Spinal cord (tissue), 10 donors: ENCODE measurements around the gene EZR. TPM values are rescaled to one million over a fixed set of nuclear protein-coding genes. Genes with fewer than 3 reads are reported as not detected.

Experiments used
- DNase-seq, 6 donors: peaks; one replicate each; pipeline versions ENCODE4 v3.0.0 to v3.0.0-alpha.2; 2013 to 2015; ENCODE audit warnings: low spot score in 6 of 6, low read depth in 4 of 6
- H3K27ac ChIP-seq: one replicate; pipeline ENCODE4 v1.5.1; 2013; ENCODE audit warnings: low read depth, low read length, control low read depth
- H3K27me3 ChIP-seq: one replicate; pipeline ENCODE4 v1.6.1; 2013; ENCODE audit warnings: low read length; ENCODE audit not compliant: control insufficient read depth, insufficient read depth
- H3K36me3 ChIP-seq: one replicate; pipeline ENCODE4 v1.6.1; 2013; ENCODE audit warnings: low read length; ENCODE audit not compliant: control insufficient read depth, insufficient read depth
- H3K4me1 ChIP-seq: one replicate; pipeline ENCODE4 v1.6.1; 2013; ENCODE audit warnings: low read length; ENCODE audit not compliant: control insufficient read depth, insufficient read depth
- H3K4me3 ChIP-seq: one replicate; pipeline ENCODE4 v1.5.1; 2013; ENCODE audit warnings: low read depth, low read length, control low read depth
- H3K9me3 ChIP-seq: one replicate; pipeline ENCODE4 v1.6.1; 2013; ENCODE audit warnings: low read length; ENCODE audit not compliant: control insufficient read depth, insufficient read depth
- WGBS: methylation state at CpG from one replicate; pipeline ENCODE4 v1.1.5; 2013; ENCODE audit warnings: missing lambda C conversion rate; ENCODE audit not compliant: insufficient coverage; 5-methylcytosine and 5-hydroxymethylcytosine counted together
- polyA plus RNA-seq, 2 donors: library from polyadenylated mRNA; unstranded; fragments of 120-200 nt; gene quantifications; one replicate each; pipeline ENCODE4 v1.2.1, GENCODE V29; 2013; ENCODE audit not compliant: insufficient read length in 2 of 2
- total RNA-seq, 2 donors: library from RNA; depleted of rRNA in 1 of 2; stranded (reverse); fragments of 120-200 nt in 1 of 2; fragments of >200 nt in 1 of 2; gene quantifications; one replicate each; pipeline versions ENCODE4 v1.2.3 to v1.2.4, GENCODE V29; 2013 to 2014
- donor health status: healthy.

Gene EZR
- total and polyA plus RNA-seq, 4 donors, result 114 to 244 (median 177) TPM

- Histone ChIP-seq H3K27me3 (no peaks in the 10 kb centered on the region), H3K4me1 (no peaks in the 10 kb centered on the region), H3K9me3 (no peaks in the 10 kb centered on the region), H3K27ac (no peak overlapping the region), H3K36me3 (peaks cover 47% of the 10 kb centered on the region), H3K4me3 (no peak overlapping the region)
- DNase-seq, result no peak
- 83% methylated on average over 11 of the region's 11 CpGs for WGBS
Measured at GRCh38 chr6:158780988-158781691, 38.0 kb downstream of the EZR start.

- Histone ChIP-seq H3K4me3 (no peak overlapping the region), H3K27ac (no peak overlapping the region), H3K9me3 (no peaks in the 10 kb centered on the region), H3K4me1 (peaks cover 3% of the 10 kb centered on the region), H3K36me3 (peaks cover 43% of the 10 kb centered on the region), H3K27me3 (no peaks in the 10 kb centered on the region)
- 100% methylated on average over 4 of the region's 7 CpGs for WGBS
- DNase-seq, result no peak
Measured at GRCh38 chr6:158780246-158780884, 38.8 kb downstream of the EZR start.

- WGBS, result 82% methylated on average over 4 of the region's 6 CpGs
- DNase-seq, result no peak
- H3K9me3 ChIP-seq, result no peaks in the 10 kb centered on the region
- H3K4me3 ChIP-seq, result no peak overlapping the region
- no peaks in the 10 kb centered on the region for H3K27me3 ChIP-seq
- peaks cover 20% of the 10 kb centered on the region for H3K4me1 ChIP-seq
- peaks cover 32% of the 10 kb centered on the region for H3K36me3 ChIP-seq
- no peak overlapping the region for H3K27ac ChIP-seq
Measured at GRCh38 chr6:158778005-158778527, 41.1 kb downstream of the EZR start.

GRCh38 chr6:158777510-158777909, 41.7 kb downstream of the EZR start:
- Histone ChIP-seq H3K9me3 (no peaks in the 10 kb centered on the region), H3K27me3 (no peaks in the 10 kb centered on the region), H3K4me3 (no peak overlapping the region), H3K36me3 (peaks cover 26% of the 10 kb centered on the region), H3K27ac (no peak overlapping the region), H3K4me1 (peaks cover 25% of the 10 kb centered on the region)
- DNase-seq, result no peak
- WGBS, result 97% methylated on average over 3 of the region's 3 CpGs

GRCh38 chr6:158776737-158777136, 42.4 kb downstream of the EZR start:
- no peaks in the 10 kb centered on the region for H3K27me3 ChIP-seq

GRCh38 chr6:158775832-158776231, 43.3 kb downstream of the EZR start:
- no peaks in the 10 kb centered on the region for H3K9me3 ChIP-seq
- WGBS, result 98% methylated on average over 5 of the region's 5 CpGs
- no peak overlapping the region for H3K4me3 ChIP-seq
- H3K36me3 ChIP-seq, result peaks cover 28% of the 10 kb centered on the region
- H3K27ac ChIP-seq, result no peak overlapping the region
- no peak for DNase-seq
- peaks cover 41% of the 10 kb centered on the region for H3K4me1 ChIP-seq
- no peaks in the 10 kb centered on the region for H3K27me3 ChIP-seq

More at GRCh38 chr6:158776737-158777136, 42.4 kb downstream of the EZR start:
- Histone ChIP-seq H3K4me3 (no peak overlapping the region), H3K9me3 (no peaks in the 10 kb centered on the region), H3K4me1 (peaks cover 32% of the 10 kb centered on the region), H3K36me3 (peaks cover 25% of the 10 kb centered on the region), H3K27ac (no peak overlapping the region)
- 89% methylated on average over 1 of the region's 2 CpGs for WGBS
- DNase-seq, result no peak

- Histone ChIP-seq H3K9me3 (no peaks in the 10 kb centered on the region), H3K4me1 (peaks cover 51% of the 10 kb centered on the region), H3K4me3 (no peak overlapping the region), H3K27ac (no peak overlapping the region), H3K36me3 (peaks cover 36% of the 10 kb centered on the region), H3K27me3 (no peaks in the 10 kb centered on the region)
- 74% methylated on average over 8 of the region's 17 CpGs for WGBS
- DNase-seq, result peak in 1 of 6 donors; percentile 43
Measured at GRCh38 chr6:158774717-158775449, 44.3 kb downstream of the EZR start.

- H3K27ac ChIP-seq, result no peak overlapping the region
- 53% methylated on average over 14 of the region's 21 CpGs for WGBS
- H3K9me3 ChIP-seq, result no peaks in the 10 kb centered on the region
- H3K4me1 ChIP-seq, result peaks cover 61% of the 10 kb centered on the region
- H3K36me3 ChIP-seq, result peaks cover 46% of the 10 kb centered on the region
- H3K4me3 ChIP-seq, result no peak overlapping the region
- DNase-seq, result no peak
- no peaks in the 10 kb centered on the region for H3K27me3 ChIP-seq
Measured at GRCh38 chr6:158773581-158774449, 45.4 kb downstream of the EZR start.

GRCh38 chr6:158772851-158773371, 46.3 kb downstream of the EZR start:
- no peak overlapping the region for H3K4me3 ChIP-seq
- no peaks in the 10 kb centered on the region for H3K27me3 ChIP-seq
- 68% methylated on average over 3 of the region's 6 CpGs for WGBS
- DNase-seq, result no peak
- peaks cover 70% of the 10 kb centered on the region for H3K4me1 ChIP-seq
- peaks cover 56% of the 10 kb centered on the region for H3K36me3 ChIP-seq
- H3K27ac ChIP-seq, result peak overlapping the region; percentile 18
- H3K9me3 ChIP-seq, result no peaks in the 10 kb centered on the region
